CD14-positive monocyte (primary cell): ENCODE results near the gene OCRL. TPM values are rescaled to one million over a fixed set of nuclear protein-coding genes. Genes with fewer than 3 reads are reported as not detected.

Experiments
- DNase-seq, 3 donors: peaks; one replicate each; pipeline ENCODE4 v3.0.0-alpha.2; 2011 to 2022
- H2AFZ ChIP-seq: 2 replicates; pipeline ENCODE4 v1.6.0; 2012; ENCODE audit warnings: mild to moderate bottlenecking, low read depth, low read length, inconsistent platforms; ENCODE audit not compliant: insufficient read depth, poor library complexity, severe bottlenecking
- H3K27ac ChIP-seq, 2 donors: 1 replicate in 1 of 2; 2 replicates in 1 of 2; pipeline ENCODE4 v1.5.1; 2012 to 2013; ENCODE audit warnings: low read length in 2 of 2, control low read depth in 1 of 2, inconsistent platforms in 1 of 2, low read depth in 1 of 2, mild to moderate bottlenecking in 1 of 2
- H3K27me3 ChIP-seq, 2 donors: one replicate each; pipeline versions ENCODE4 v1.6.0 to v1.6.1; 2011 to 2013; ENCODE audit warnings: low read length in 2 of 2; ENCODE audit not compliant: control insufficient read depth in 2 of 2, insufficient read depth in 2 of 2
- H3K36me3 ChIP-seq, 2 donors: replicated peaks in 1 of 2; 1 replicate in 1 of 2; 2 replicates in 1 of 2; pipeline versions ENCODE4 v1.5.1 to v1.6.1; 2012 to 2013; ENCODE audit warnings: low read length in 2 of 2, control low read depth in 1 of 2, inconsistent platforms in 1 of 2, mild to moderate bottlenecking in 1 of 2; ENCODE audit not compliant: insufficient read depth in 2 of 2, control insufficient read depth in 1 of 2
- H3K4me1 ChIP-seq, 2 donors: 1 replicate in 1 of 2; 2 replicates in 1 of 2; pipeline versions ENCODE4 v1.5.1 to v1.6.1; 2012 to 2013; ENCODE audit warnings: low read length in 2 of 2, control low read depth in 1 of 2, inconsistent platforms in 1 of 2, mild to moderate bottlenecking in 1 of 2, moderate library complexity in 1 of 2; ENCODE audit not compliant: insufficient read depth in 2 of 2, control insufficient read depth in 1 of 2
- H3K4me2 ChIP-seq: replicated peaks from 2 replicates; pipeline ENCODE3; 2012; ENCODE audit warnings: low read length, moderate library complexity, mild to moderate bottlenecking; ENCODE audit not compliant: poor library complexity, severe bottlenecking; ENCODE audit errors: extremely low read depth
- H3K4me3 ChIP-seq, 3 experiments: fragments of 200-600 bp in 1 of 3; sonication (generic) in 1 of 3; replicated peaks in 1 of 3; 1 replicate in 2 of 3; 2 replicates in 1 of 3; pipeline ENCODE4 v1.5.1; 2011 to 2013; ENCODE audit warnings: low read length in 3 of 3, mild to moderate bottlenecking in 3 of 3, control low read depth in 2 of 3, low read depth in 2 of 3, inconsistent platforms in 1 of 3, moderate library complexity in 1 of 3
- H3K79me2 ChIP-seq: 2 replicates; pipeline ENCODE4 v1.6.0; 2012; ENCODE audit warnings: mild to moderate bottlenecking, control low read depth, inconsistent platforms, low read length, moderate library complexity; ENCODE audit not compliant: insufficient read depth
- H3K9ac ChIP-seq: 2 replicates; pipeline ENCODE4 v1.6.0; 2017; ENCODE audit warnings: low read length, mild to moderate bottlenecking; ENCODE audit not compliant: insufficient read depth, poor library complexity, severe bottlenecking
- H3K9me3 ChIP-seq, 2 donors: replicated peaks in 1 of 2; 1 replicate in 1 of 2; 2 replicates in 1 of 2; pipeline versions ENCODE4 v1.5.1 to v1.6.1; 2012 to 2013; ENCODE audit warnings: low read length in 2 of 2, control low read depth in 1 of 2; ENCODE audit not compliant: control insufficient read depth in 1 of 2, insufficient read depth in 1 of 2
- H4K20me1 ChIP-seq: 2 replicates; pipeline ENCODE4 v1.6.0; 2012; ENCODE audit warnings: mild to moderate bottlenecking, low read length, control low read depth, moderate library complexity; ENCODE audit not compliant: insufficient read depth
- H3K27ac Mint-ChIP-seq, 7 donors: one replicate each; pipeline ENCODE4 v1.8.0; 2020; ENCODE audit warnings: mild to moderate bottlenecking in 7 of 7, mixed read lengths in 7 of 7, moderate library complexity in 6 of 7, inconsistent platforms in 2 of 7
- H3K27me3 Mint-ChIP-seq, 3 donors: one replicate each; pipeline ENCODE4 v1.8.0; 2021 to 2022; ENCODE audit warnings: low read depth in 3 of 3, mild to moderate bottlenecking in 3 of 3, mixed read lengths in 3 of 3, moderate library complexity in 3 of 3, inconsistent platforms in 1 of 3
- H3K36me3 Mint-ChIP-seq, 2 donors: one replicate each; pipeline ENCODE4 v1.8.0; 2020; ENCODE audit warnings: mixed read lengths in 2 of 2, inconsistent platforms in 1 of 2, mild to moderate bottlenecking in 1 of 2
- H3K4me1 Mint-ChIP-seq: one replicate; pipeline ENCODE4 v1.8.0; 2020; ENCODE audit warnings: mild to moderate bottlenecking, mixed read lengths
- H3K4me3 Mint-ChIP-seq, 2 donors: one replicate each; pipeline ENCODE4 v1.8.0; 2020; ENCODE audit warnings: mild to moderate bottlenecking in 2 of 2, mixed read lengths in 2 of 2, moderate library complexity in 1 of 2
- H3K9me3 Mint-ChIP-seq, 7 donors: one replicate each; pipeline ENCODE4 v1.8.0; 2020 to 2022; ENCODE audit warnings: mixed read lengths in 7 of 7, mild to moderate bottlenecking in 6 of 7, moderate library complexity in 6 of 7, inconsistent platforms in 2 of 7
- CTCF ChIP-seq: fragments of 200-600 bp; IDR thresholded peaks from one replicate; pipeline ENCODE4 v1.8.0; 2022; ENCODE audit warnings: antibody characterized with exemption, mild to moderate bottlenecking
- WGBS: methylation state at CpG from one replicate; pipeline ENCODE4 v1.1.5; 2013; ENCODE audit warnings: missing lambda C conversion rate; ENCODE audit not compliant: insufficient coverage; 5-methylcytosine and 5-hydroxymethylcytosine counted together
- intact Hi-C, 2 donors: fragments of 100-400 bp; cut with micrococcal nuclease; formaldehyde crosslinking; loops; one replicate each; pipeline versions ENCODE4 v1.15.0 to v1.15.1; 2023
- polyA plus RNA-seq, 3 donors: library from polyadenylated mRNA; depleted of rRNA in 1 of 3; unstranded in 2 of 3; stranded (reverse) in 1 of 3; fragments of 300-500 nt in 2 of 3; fragments of >200 nt in 1 of 3; fragmentation: Illumina TruSeq in 2 of 3; gene quantifications; 1 replicate in 2 of 3; 2 replicates in 1 of 3; pipeline ENCODE4 v1.2.3, GENCODE V29; 2012 to 2021

Gene OCRL
- polyA plus RNA-seq, 3 donors = 1.8 to 11.2 (median 2.4) TPM

- no peaks in the 10 kb centered on the region for H3K27me3 ChIP-seq
- Mint-ChIP-seq H3K27ac (no peak overlapping the region), H3K4me1 (peaks cover 12% of the 10 kb centered on the region), H3K27me3 (peaks cover 0 to 8% (median 0%) of the 10 kb centered on the region in 3 donors), H3K36me3 (no peaks in the 10 kb centered on the region), H3K4me3 (no peak overlapping the region), H3K9me3 (peaks cover 0 to 4% (median 0%) of the 10 kb centered on the region in 7 donors)
- H3K4me2 ChIP-seq = no peak overlapping the region
- no peak for TF ChIP-seq CTCF
- no peak overlapping the region for H2AFZ ChIP-seq
- WGBS = no CpG with 5 or more reads among the region's 1 CpG
- DNase-seq = no peak
- no peaks in the 10 kb centered on the region for H3K79me2 ChIP-seq
- no peak overlapping the region for H3K9ac ChIP-seq
- peaks cover 8 to 11% of the 10 kb centered on the region in 2 donors for H3K4me1 ChIP-seq
- intact Hi-C loops = loop anchor here (5.0 to 10.0 kb wide), 5 partner anchors 128 to 455 kb away; partner anchors contain the start of genes UTP14A (in 1 of the 2) and XPNPEP2 (in 1 of the 2)
- H4K20me1 ChIP-seq = no peaks in the 10 kb centered on the region
- H3K36me3 ChIP-seq = no peaks in the 10 kb centered on the region
- no peak overlapping the region for H3K4me3 ChIP-seq
- no peaks in the 10 kb centered on the region for H3K9me3 ChIP-seq
- H3K27ac ChIP-seq = no peak overlapping the region
These were observed 69.3 kb downstream of the OCRL start for GRCh38 chrX:129609395-129609794.

DNA sequence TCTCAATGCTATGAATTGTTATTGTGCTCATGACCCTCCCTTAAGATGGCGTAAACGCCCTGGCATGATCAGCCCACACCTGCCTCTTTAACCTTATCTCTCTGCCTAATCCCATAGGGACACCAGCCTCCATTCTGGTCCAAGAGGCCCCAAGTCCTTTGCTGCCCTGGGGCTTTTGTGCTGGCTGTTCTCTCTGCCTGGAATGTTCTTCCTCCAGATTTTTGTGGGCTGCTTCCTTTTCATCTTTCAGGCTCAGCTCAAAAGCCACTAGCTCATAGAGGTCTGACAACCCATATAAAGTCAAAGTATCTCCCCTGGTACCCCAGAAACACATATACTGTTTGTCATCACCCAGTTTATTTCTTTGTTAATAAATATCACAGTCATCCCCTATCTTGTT is 72.3 kb downstream of the OCRL start:
- no peak for DNase-seq
- H3K9me3 Mint-ChIP-seq = peaks cover 0 to 4% (median 0%) of the 10 kb centered on the region in 7 donors
- H3K4me1 Mint-ChIP-seq = peaks cover 11% of the 10 kb centered on the region
- no peaks in the 10 kb centered on the region for H3K36me3 Mint-ChIP-seq
- Histone ChIP-seq H2AFZ (no peak overlapping the region), H3K79me2 (no peaks in the 10 kb centered on the region), H3K36me3 (no peaks in the 10 kb centered on the region), H3K4me1 (peaks cover 10% of the 10 kb centered on the region in 2 donors), H3K27me3 (no peaks in the 10 kb centered on the region), H3K9me3 (no peaks in the 10 kb centered on the region), H3K4me3 (no peak overlapping the region), H4K20me1 (no peaks in the 10 kb centered on the region), H3K9ac (no peak overlapping the region), H3K27ac (no peak overlapping the region), H3K4me2 (no peak overlapping the region)
- intact Hi-C loops = no loop called here
- no peak overlapping the region for H3K27ac Mint-ChIP-seq
- no peak for TF ChIP-seq CTCF
- WGBS = no CpG with 5 or more reads among the region's 2 CpGs
- no peak overlapping the region for H3K4me3 Mint-ChIP-seq
- H3K27me3 Mint-ChIP-seq = peaks cover 0 to 6% (median 2%) of the 10 kb centered on the region in 3 donors
